Parathyroid adenoma (tissue), 2 donors: Measurements from ENCODE around the gene DEK.
"Not testable (repeated sequence)": the region's sequence is repeated elsewhere in the genome, so short reads cannot be mapped to it uniquely, and the experiment has no call there.

ENCODE experiments used
- H2AFZ ChIP-seq: fragments of 300-600 bp; sonication (generic); one replicate; pipeline ENCODE4 v1.7.0; 2017; ENCODE audit warnings: antibody characterized with exemption, mild to moderate bottlenecking
- H3K27ac ChIP-seq: fragments of 300-600 bp; sonication (generic); one replicate; pipeline ENCODE4 v1.7.0; 2017
- H3K27me3 ChIP-seq: fragments of 300-600 bp; sonication (generic); one replicate; pipeline ENCODE4 v1.7.0; 2017; ENCODE audit warnings: low read length; ENCODE audit not compliant: control insufficient read depth, insufficient read depth
- H3K36me3 ChIP-seq: fragments of 300-600 bp; sonication (generic); one replicate; pipeline ENCODE4 v1.7.0; 2017; ENCODE audit warnings: low read length; ENCODE audit not compliant: control insufficient read depth, insufficient read depth
- H3K4me1 ChIP-seq: fragments of 300-600 bp; sonication (generic); one replicate; pipeline ENCODE4 v1.7.0; 2017; ENCODE audit warnings: control low read depth
- H3K4me2 ChIP-seq: fragments of 300-600 bp; sonication (generic); one replicate; pipeline ENCODE4 v1.7.0; 2017; ENCODE audit warnings: low read length
- H3K4me3 ChIP-seq: fragments of 300-600 bp; sonication (generic); one replicate; pipeline ENCODE4 v1.7.0; 2017; ENCODE audit warnings: low read depth, low read length
- H3K79me2 ChIP-seq: fragments of 300-600 bp; sonication (generic); one replicate; pipeline ENCODE4 v1.7.0; 2017; ENCODE audit warnings: control low read depth
- H3K9ac ChIP-seq: fragments of 300-600 bp; sonication (generic); one replicate; pipeline ENCODE4 v1.7.0; 2017; ENCODE audit warnings: mild to moderate bottlenecking
- H3K9me3 ChIP-seq: fragments of 300-600 bp; sonication (generic); one replicate; pipeline ENCODE4 v1.7.0; 2017; ENCODE audit warnings: low read length; ENCODE audit not compliant: control insufficient read depth
- TF ChIP-seq, protein P1 (sequence below): fragments of 300-600 bp; sonication (generic); IDR thresholded peaks from one replicate; pipeline ENCODE4 v1.7.0; 2017; ENCODE audit warnings: antibody characterized with exemption, mild to moderate bottlenecking
- donor health status: primary hyperparathyroidism.

DEK gene

DNA sequence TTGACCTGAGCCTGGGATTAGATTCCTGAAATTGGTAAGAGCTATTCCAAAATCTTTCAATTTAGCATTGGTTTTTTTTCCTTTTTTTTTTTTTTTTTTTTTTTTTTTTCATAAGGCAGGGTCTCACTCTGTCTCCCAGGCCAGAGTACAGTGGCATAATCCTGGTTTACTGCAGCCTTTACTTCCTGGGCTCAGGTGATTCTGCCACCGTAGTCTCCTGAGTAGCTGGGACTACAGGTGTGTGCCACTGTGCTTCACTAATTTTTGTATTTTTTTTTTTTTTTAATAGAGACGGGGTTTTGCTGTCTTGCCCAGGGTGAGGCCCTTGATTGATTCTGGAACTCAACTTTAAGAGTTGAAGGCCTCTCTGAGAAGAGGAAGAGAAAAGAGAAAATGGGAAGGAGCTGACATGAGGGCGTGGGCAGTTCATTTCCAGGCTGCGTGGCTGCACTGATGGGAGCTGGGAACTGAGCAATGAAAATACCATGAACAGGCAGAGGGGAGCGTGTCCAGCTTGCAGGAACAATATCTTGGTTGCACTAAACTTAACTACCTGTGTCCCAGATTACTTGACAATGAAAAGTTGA is 84.5 kb downstream of the DEK start:
- Histone ChIP-seq H3K36me3 (no peaks in the 10 kb centered on the region), H3K9me3 (no peaks in the 10 kb centered on the region), H3K79me2 (no peaks in the 10 kb centered on the region), H2AFZ (no peak overlapping the region), H3K4me1 (no peaks in the 10 kb centered on the region), H3K4me2 (no peak overlapping the region), H3K9ac (no peak overlapping the region), H3K4me3 (no peak overlapping the region), H3K27me3 (no peaks in the 10 kb centered on the region), H3K27ac (no peak overlapping the region)
- TF ChIP-seq, protein P1, sequence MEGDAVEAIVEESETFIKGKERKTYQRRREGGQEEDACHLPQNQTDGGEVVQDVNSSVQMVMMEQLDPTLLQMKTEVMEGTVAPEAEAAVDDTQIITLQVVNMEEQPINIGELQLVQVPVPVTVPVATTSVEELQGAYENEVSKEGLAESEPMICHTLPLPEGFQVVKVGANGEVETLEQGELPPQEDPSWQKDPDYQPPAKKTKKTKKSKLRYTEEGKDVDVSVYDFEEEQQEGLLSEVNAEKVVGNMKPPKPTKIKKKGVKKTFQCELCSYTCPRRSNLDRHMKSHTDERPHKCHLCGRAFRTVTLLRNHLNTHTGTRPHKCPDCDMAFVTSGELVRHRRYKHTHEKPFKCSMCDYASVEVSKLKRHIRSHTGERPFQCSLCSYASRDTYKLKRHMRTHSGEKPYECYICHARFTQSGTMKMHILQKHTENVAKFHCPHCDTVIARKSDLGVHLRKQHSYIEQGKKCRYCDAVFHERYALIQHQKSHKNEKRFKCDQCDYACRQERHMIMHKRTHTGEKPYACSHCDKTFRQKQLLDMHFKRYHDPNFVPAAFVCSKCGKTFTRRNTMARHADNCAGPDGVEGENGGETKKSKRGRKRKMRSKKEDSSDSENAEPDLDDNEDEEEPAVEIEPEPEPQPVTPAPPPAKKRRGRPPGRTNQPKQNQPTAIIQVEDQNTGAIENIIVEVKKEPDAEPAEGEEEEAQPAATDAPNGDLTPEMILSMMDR = no peak

DNA sequence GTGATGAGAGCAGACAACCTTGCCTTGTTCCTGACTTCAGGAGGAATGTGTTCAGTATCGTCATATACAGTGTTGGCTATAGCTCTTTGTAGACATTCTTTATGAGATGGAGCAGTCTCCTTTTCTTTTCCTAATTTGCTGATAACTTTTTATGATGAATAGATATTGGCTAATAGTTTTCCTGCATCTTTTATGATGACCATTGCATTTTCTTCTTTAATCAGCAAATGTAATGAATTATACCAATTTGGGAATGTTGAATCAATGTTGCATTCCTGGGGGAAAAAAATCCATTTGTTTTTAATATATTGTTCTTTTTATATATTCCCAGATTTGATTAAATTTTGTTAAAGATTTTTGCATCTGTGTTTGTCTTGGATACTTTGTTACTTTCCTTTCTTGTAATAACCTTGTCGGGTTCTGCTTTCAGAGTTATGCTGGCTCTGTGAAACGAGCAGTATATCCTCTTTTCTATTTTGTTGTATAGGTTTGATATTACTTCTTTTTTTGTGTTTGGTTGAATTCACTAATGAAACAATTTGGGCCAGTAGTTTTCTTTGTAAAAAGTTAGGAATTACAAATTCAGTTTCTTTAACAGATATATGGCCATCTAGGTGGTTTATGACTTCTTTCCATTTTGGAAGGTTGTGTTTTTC is 85.2 kb downstream of the DEK start:
- Histone ChIP-seq H3K36me3 (no peaks in the 10 kb centered on the region), H3K9ac (no peak overlapping the region), H2AFZ (no peak overlapping the region), H3K9me3 (no peaks in the 10 kb centered on the region), H3K4me1 (no peaks in the 10 kb centered on the region), H3K27ac (no peak overlapping the region), H3K4me2 (no peak overlapping the region), H3K4me3 (no peak overlapping the region), H3K79me2 (no peaks in the 10 kb centered on the region), H3K27me3 (no peaks in the 10 kb centered on the region)
- TF ChIP-seq, protein P1 = no peak

DNA sequence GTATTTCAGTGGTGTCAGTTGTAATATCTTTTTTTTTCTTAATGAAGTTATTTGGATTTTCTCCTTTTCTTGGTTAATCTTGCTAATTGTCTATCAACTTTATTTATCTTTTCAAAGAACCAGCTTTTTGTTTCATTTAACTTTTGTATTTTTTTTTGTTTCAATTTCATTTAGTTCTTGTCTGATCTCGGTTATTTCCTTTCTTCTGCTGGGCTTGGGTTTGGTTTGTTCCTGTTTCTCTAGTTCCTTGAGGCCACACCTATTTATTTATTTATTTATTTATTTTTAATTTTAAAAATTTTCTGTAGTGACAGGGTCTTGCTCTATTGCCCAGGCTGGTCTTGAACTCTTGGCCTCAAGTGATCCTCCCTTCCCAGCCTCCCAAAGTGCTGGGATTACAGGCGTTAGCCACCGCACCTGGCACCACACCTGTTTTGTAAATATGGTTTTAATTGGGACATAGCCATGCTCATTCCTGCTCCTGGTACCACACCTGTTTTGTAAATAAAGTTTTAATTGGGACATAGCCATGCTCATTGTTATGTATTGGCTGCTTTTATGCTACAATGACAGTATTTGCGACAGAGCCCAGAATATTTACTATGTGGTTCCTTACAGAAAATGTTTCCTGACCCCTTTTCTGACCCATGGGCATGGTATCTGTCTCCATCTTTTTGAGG is 86.9 kb downstream of the DEK start:
- Histone ChIP-seq H3K27ac (no peak overlapping the region), H3K36me3 (no peaks in the 10 kb centered on the region), H3K9me3 (no peaks in the 10 kb centered on the region), H3K4me2 (no peak overlapping the region), H3K4me3 (no peak overlapping the region), H3K4me1 (no peaks in the 10 kb centered on the region), H3K79me2 (no peaks in the 10 kb centered on the region), H2AFZ (no peak overlapping the region), H3K27me3 (no peaks in the 10 kb centered on the region), H3K9ac (no peak overlapping the region)
- TF ChIP-seq, protein P1 = no peak

DNA sequence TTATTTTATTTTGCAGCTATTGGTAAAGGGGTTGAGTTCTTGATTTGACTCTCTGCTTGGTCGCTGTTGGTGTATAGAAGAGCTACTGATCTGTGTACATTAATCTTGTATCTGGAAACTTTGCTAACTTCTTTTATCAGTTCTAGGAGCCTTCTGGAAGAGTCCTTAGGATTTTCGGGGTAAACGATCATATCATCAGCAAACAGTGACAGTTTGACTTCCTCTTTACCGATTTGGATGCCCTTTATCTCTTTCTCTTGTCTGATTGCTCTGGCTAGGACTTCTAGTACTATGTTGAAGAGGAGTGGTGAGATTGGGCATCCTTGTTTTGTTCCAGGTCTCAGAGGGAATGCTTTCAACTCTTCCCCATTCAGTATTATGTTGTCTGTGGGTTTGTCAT is 88.1 kb downstream of the DEK start:
- not testable (repeated sequence) for H3K9me3 ChIP-seq, H3K36me3 ChIP-seq, H3K27ac ChIP-seq, H3K27me3 ChIP-seq, H3K4me2 ChIP-seq, H3K9ac ChIP-seq, H2AFZ ChIP-seq, H3K4me1 ChIP-seq, H3K79me2 ChIP-seq, H3K4me3 ChIP-seq
